Peyer's patch (tissue), 4 donors: ENCODE results near the gene ADSS2.

Experiments
- CTCF ChIP-seq, 6 experiments: fragments of 450-650 bp in 4 of 6; fragments of 200-600 bp in 2 of 6; sonication (generic) in 1 of 6; IDR thresholded peaks; one replicate each; pipeline ENCODE4 v1.5.1; 2017 to 2019; ENCODE audit warnings: antibody characterized with exemption in 6 of 6, mild to moderate bottlenecking in 3 of 6, moderate library complexity in 1 of 6
- POLR2A ChIP-seq, 2 donors: fragments of 450-650 bp; IDR thresholded peaks; one replicate each; pipeline ENCODE4 v1.5.1; 2017; ENCODE audit warnings: antibody characterized with exemption in 2 of 2, mild to moderate bottlenecking in 2 of 2, moderate library complexity in 2 of 2

- TF ChIP-seq CTCF (IDR thresholded peaks at IDR 0.05) (no peak), POLR2A (IDR thresholded peaks at IDR 0.05) (no peak)
Observed at GRCh38 chr1:244454412-244454811, 2.7 kb upstream of the ADSS2 start.
